NCI-H510A treated with DMSO at 0.1 percent for 48 hours (cell line): Measurements from ENCODE around the gene MTFR1L.

Source experiments
- DNase-seq: peaks from one replicate; lab custom pipeline; 2025; lab: John Stamatoyannopoulos, UW

The MTFR1L gene

GRCh38 chr1:25861316-25862286, 41.8 kb downstream of the MTFR1L start:
- no peak for DNase-seq

DNA sequence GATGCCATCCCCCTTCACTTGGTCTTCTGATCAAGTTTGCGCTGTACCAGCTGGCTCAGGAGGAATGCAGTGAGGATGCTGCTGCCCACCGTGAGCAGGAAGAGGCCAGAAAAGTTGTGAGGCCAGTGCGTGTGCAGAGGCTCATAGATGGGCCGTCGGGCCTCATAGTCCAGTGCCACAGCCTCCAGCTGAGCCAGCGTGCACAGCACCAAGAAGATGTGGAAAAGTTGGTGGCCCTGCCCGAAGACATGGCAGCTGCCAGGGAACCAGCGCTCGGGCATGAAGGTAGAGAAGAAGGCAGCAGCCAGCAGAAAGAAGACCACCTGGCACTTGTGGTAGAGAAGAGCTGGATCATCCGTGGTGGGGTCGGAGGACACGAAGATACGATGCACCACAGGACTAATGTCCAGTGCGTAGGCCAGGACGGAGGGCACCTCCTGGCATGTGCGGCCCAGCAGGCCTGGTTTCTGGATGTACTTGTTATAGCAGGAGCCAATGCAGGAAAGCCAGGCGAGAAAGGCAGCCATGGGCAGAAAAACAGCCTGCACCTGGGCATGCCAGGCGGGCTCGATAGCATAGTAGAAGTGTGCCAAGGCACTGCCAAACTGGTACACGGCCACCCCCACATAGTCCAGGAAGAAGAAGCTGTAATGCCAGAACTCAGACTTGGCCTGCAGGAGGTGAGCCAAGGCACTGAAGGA, 43.2 kb downstream of the MTFR1L start:
- DNase-seq: no peak

- no peak for DNase-seq
These were observed 43.9 kb downstream of the MTFR1L start for GRCh38 chr1:25863486-25864262.

DNA sequence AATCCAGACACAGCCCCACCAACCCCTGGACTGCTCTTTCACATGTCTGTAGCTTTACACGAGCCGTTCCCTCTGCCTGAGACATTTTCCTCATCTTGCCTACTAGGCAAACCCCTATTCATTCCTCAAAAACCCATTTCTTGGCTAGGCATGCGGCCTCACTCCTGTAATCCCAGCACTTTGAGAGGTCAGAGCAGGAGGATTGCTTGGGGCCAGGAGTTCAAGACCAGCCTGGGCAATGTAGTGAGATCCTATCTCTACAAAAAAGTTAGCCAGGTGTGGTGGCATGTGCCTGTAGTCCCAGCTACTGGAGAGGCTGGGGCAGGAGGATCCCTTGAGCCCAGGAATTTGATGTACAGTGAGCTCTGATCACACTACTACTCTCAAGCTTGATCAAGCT, 44.7 kb downstream of the MTFR1L start:
- no peak for DNase-seq

DNA sequence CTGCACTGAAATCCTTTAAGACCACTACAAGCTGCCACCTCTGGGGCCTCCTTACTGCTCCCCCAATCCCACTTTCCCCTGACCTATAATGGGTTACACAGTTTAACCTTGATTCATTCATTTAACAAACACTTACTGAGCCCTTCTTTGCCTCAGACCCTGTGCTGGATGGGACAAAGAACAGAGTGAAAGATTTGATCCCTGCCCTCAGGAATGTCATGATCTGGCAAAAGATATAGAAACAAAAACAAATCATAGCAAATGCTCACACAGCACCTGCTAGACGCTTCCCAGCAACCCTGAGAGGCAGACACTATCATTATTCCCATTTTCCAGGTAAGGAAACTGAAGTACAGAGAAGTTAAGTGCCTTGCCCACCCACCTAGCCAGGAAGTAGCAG, 46.5 kb downstream of the MTFR1L start:
- DNase-seq: no peak

DNA sequence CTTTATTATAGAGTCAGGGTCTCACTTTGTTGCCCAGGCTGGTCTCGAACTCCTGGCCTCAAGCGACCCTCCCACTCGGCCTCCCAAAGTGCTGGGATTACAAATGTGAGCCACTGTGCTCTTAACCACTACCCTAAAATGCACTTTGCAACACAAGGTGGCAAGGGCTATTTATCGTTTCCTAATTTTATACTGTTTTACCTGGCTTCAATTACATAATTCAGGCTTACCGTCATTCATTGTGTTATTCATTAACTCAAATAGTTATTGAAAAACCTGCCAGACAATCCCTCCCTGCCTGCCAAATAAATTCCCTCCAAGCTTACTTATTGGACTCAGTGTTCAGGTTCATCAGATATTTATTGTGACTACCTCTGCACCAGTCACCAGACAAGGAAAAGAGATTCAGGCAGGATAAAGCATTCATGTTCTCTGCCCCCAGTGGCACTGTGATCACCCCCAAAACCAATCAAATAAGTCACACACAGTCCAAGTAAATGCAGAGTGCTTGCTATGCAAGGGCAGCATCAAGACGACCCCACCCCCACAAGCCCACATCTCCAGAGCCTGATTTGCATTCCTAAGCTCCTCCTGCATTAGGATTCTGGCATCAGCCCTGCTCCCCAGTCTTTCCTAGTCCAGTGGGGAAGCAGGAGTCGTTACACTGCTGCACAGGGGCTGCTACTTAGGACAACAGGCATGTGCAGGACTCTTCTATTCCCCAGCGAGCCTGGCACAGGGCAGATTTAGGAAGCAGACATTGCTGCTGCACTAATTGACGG, 47.6 kb downstream of the MTFR1L start:
- no peak for DNase-seq

- no peak for DNase-seq
These were observed 50.3 kb downstream of the MTFR1L start for GRCh38 chr1:25869909-25870606.

- no peak for DNase-seq
These were observed 50.9 kb downstream of the MTFR1L start for GRCh38 chr1:25870614-25871013.

- DNase-seq: no peak
These were observed 51.4 kb downstream of the MTFR1L start for GRCh38 chr1:25871086-25871703.

GRCh38 chr1:25871704-25872494, 52.1 kb downstream of the MTFR1L start:
- no peak for DNase-seq

- DNase-seq: no peak
These were observed 53.0 kb downstream of the MTFR1L start for GRCh38 chr1:25872713-25873112.

DNA sequence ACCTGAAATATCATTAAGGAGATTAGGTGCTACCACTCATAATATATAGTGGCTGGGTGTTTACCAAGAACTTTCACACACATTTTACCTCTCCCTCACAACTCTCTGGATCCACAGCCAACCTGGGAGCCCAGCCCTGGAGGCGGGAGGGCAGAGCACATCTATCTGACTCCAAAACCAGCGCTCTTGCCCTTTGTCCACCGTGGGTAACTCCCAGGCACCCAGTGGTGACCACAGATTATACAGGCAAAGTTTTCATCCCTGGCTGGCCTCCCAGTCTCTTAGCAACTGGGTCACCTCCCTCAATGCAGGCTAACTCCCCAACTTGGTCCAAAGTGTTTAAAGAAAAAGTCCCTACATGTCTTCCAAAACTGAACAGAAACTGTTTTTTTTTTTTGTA, 53.4 kb downstream of the MTFR1L start:
- no peak for DNase-seq

- no peak for DNase-seq
These were observed 54.5 kb downstream of the MTFR1L start for GRCh38 chr1:25874209-25874608.

- DNase-seq: no peak
These were observed 54.9 kb downstream of the MTFR1L start for GRCh38 chr1:25874635-25875153.

GRCh38 chr1:25875154-25875855, 55.6 kb downstream of the MTFR1L start, which contains the start of gene PAQR7:
TSS of gene PAQR7 (minus strand) at chr1:25875708. CDS start at chr1:25863839, 11,869 bp downstream.
- peak; percentile 58 for DNase-seq

GRCh38 chr1:25875856-25876692, 56.3 kb downstream of the MTFR1L start:
- DNase-seq: no peak

GRCh38 chr1:25876693-25877077, 56.9 kb downstream of the MTFR1L start:
- no peak for DNase-seq

DNA sequence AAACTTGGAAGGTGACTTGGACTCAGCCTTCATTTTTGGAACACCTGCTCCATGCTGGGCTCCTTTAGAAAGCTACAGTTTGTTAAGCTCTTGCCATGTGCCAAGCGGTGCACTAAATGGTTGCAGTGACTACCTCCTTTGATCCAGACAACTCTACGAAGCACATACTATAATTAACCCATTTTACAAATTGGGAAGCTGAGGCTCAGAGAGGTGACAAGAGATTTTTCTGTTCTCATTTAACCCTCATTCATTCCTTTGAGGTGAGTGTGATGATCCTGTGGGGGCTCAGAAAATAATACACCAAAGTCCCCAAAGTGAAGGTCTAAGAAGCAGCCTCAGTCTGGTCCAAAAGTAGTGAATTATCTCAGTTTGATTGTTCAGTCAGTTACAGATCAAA, 57.4 kb downstream of the MTFR1L start:
- DNase-seq: no peak
